Natural killer cell (primary cell): ENCODE data around the gene TFB1M. TPM values are rescaled to one million over a fixed set of nuclear protein-coding genes. Genes with fewer than 3 reads are reported as not detected.

Experiments
- ATAC-seq, 3 donors: fragments of 150-1000 bp in 2 of 3; fragments of 200-7000 bp in 1 of 3; cut with Tn5 transposase; 1 replicate in 1 of 3; 2 replicates in 2 of 3; pipeline ENCODE4 v1.10.0; 2021; ENCODE audit warnings: mild to moderate bottlenecking in 2 of 3, moderate library complexity in 2 of 3
- DNase-seq, 2 donors: peaks; one replicate each; pipeline versions ENCODE4 v3.0.0 to v3.0.0-alpha.2; 2013 to 2021; ENCODE audit warnings: mixed read lengths in 1 of 2
- H3K27ac ChIP-seq: one replicate; pipeline ENCODE4 v1.5.1; 2013; ENCODE audit warnings: mild to moderate bottlenecking, low read length
- H3K27me3 ChIP-seq: one replicate; pipeline ENCODE4 v1.6.1; 2013; ENCODE audit warnings: low read length; ENCODE audit not compliant: control insufficient read depth, insufficient read depth
- H3K36me3 ChIP-seq: one replicate; pipeline ENCODE4 v1.6.1; 2013; ENCODE audit warnings: low read length; ENCODE audit not compliant: control insufficient read depth, insufficient read depth
- H3K4me1 ChIP-seq: one replicate; pipeline ENCODE4 v1.6.1; 2013; ENCODE audit warnings: low read length; ENCODE audit not compliant: control insufficient read depth, insufficient read depth
- H3K4me3 ChIP-seq: one replicate; pipeline ENCODE4 v1.5.1; 2013; ENCODE audit warnings: low read length
- H3K9me3 ChIP-seq: one replicate; pipeline ENCODE4 v1.6.1; 2013; ENCODE audit warnings: low read length; ENCODE audit not compliant: control insufficient read depth, insufficient read depth
- H3K27ac Mint-ChIP-seq, 2 donors: one replicate each; pipeline ENCODE4 v1.8.0; 2022; ENCODE audit warnings: mild to moderate bottlenecking in 2 of 2, mixed read lengths in 2 of 2, moderate library complexity in 1 of 2
- H3K27me3 Mint-ChIP-seq, 2 donors: one replicate each; pipeline ENCODE4 v1.8.0; 2022; ENCODE audit warnings: low read depth in 2 of 2, mixed read lengths in 2 of 2
- H3K36me3 Mint-ChIP-seq: one replicate; pipeline ENCODE4 v1.8.0; 2022; ENCODE audit warnings: mixed read lengths
- H3K4me1 Mint-ChIP-seq, 2 donors: one replicate each; pipeline ENCODE4 v1.8.0; 2022; ENCODE audit warnings: mixed read lengths in 2 of 2
- H3K4me3 Mint-ChIP-seq: one replicate; pipeline ENCODE4 v1.8.0; 2022; ENCODE audit warnings: mild to moderate bottlenecking, moderate library complexity, mixed read lengths
- H3K9me3 Mint-ChIP-seq, 2 donors: one replicate each; pipeline ENCODE4 v1.8.0; 2022; ENCODE audit warnings: mixed read lengths in 2 of 2
- WGBS: methylation state at CpG from one replicate; pipeline ENCODE4 v1.1.7; 2013; ENCODE audit warnings: missing lambda C conversion rate; ENCODE audit not compliant: insufficient coverage; 5-methylcytosine and 5-hydroxymethylcytosine counted together
- intact Hi-C: fragments of 100-400 bp; cut with micrococcal nuclease; formaldehyde crosslinking; loops from one replicate; pipeline ENCODE4 v1.14.2; 2022
- total RNA-seq, 4 donors: library from RNA; stranded (reverse); fragments of 120-200 nt in 1 of 4; gene quantifications; one replicate each; pipeline versions ENCODE4 v1.2.3 to v1.2.4, GENCODE V29; 2013 to 2022
- TF ChIP-seq, protein P1 (sequence below): fragments of 200-600 bp; IDR thresholded peaks from one replicate; pipeline ENCODE4 v1.8.0; 2022; ENCODE audit warnings: antibody characterized with exemption

Gene TFB1M
- total RNA-seq, 3 donors from 2014 or later (not counting 1 experiment from before 2014, with no cell fraction given): 14.1 to 20.1 (median 17.1) TPM

DNA sequence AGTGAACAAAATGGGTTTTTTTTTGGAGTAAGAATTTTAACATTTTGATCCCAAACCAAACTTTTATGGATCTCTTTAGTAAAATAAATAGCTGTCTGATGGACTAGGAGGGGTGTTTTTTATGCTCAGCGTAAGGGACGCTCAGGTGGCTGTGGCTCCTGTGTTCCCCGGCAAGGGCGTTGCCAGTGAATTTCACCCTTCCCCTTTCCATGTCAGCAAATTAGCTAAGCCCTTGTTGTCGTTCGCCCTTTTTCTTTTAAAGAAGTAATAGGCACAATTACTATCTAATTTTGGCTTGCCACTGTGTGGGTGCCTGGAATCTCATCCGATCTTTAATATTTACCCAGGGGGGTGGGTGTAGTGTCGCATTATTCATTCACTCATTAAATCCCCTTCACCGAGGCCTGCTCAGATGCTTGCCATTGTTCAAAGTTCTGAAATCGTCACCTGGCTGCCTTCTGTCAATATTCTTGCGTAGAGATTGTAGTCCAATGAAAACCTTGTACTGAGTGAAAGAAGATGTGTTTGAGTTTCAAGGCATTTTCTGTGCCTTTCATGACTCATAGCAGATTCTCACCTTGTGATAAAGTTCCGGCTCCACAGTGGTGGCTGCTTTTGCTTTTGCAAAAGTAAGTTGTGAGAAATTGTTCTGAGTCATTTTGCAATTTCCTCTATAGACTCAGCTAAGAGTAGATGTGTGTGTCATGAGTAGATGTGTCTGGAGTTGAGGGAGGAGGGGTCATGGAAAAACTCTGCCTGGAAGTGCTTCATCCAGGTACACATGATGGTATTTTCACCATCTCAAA is 90.4 kb downstream of the TFB1M start:
- ATAC-seq (peak; percentile 48 to 85 (median 85)), DNase-seq (peak in 1 of 2 donors; percentile 52)
- peaks cover 14% of the 10 kb centered on the region for H3K4me1 ChIP-seq
- no peaks in the 10 kb centered on the region for H3K36me3 Mint-ChIP-seq
- H3K27ac ChIP-seq: peak overlapping the region; percentile 57
- H3K27me3 Mint-ChIP-seq: peaks cover 3 to 19% of the 10 kb centered on the region in 2 donors
- peaks cover 0 to 7% of the 10 kb centered on the region in 2 donors for H3K4me1 Mint-ChIP-seq
- H3K27me3 ChIP-seq: no peaks in the 10 kb centered on the region
- TF ChIP-seq, protein P1, sequence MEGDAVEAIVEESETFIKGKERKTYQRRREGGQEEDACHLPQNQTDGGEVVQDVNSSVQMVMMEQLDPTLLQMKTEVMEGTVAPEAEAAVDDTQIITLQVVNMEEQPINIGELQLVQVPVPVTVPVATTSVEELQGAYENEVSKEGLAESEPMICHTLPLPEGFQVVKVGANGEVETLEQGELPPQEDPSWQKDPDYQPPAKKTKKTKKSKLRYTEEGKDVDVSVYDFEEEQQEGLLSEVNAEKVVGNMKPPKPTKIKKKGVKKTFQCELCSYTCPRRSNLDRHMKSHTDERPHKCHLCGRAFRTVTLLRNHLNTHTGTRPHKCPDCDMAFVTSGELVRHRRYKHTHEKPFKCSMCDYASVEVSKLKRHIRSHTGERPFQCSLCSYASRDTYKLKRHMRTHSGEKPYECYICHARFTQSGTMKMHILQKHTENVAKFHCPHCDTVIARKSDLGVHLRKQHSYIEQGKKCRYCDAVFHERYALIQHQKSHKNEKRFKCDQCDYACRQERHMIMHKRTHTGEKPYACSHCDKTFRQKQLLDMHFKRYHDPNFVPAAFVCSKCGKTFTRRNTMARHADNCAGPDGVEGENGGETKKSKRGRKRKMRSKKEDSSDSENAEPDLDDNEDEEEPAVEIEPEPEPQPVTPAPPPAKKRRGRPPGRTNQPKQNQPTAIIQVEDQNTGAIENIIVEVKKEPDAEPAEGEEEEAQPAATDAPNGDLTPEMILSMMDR: no peak
- H3K27ac Mint-ChIP-seq: peak overlapping the region; percentile 53 to 75
- no peak overlapping the region for H3K4me3 Mint-ChIP-seq
- H3K9me3 Mint-ChIP-seq: no peaks in the 10 kb centered on the region
- H3K4me3 ChIP-seq: no peak overlapping the region
- intact Hi-C loops: no loop called here
- WGBS: 62% methylated on average over 10 of the region's 12 CpGs
- no peaks in the 10 kb centered on the region for H3K9me3 ChIP-seq
- H3K36me3 ChIP-seq: no peaks in the 10 kb centered on the region

DNA sequence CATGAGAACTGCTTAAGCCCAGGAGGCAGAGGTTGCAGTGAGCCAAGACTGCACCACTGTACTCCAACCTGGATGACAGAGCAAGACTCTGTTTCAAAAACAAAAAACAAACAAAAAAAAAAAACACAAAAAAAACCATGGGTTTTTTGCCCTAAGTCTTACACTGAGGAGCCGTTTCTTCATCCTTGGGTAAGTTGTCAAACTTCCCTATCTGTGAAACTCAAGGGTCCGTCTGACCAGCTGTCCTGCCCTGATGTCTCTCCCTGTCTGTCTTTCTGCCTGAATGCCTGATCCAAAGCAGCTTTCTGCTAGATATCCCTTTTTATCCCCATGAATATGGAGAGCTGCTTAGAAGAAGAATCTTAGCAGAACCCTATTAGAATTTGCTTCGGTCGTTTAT is 91.8 kb downstream of the TFB1M start:
- Mint-ChIP-seq H3K27me3 (peaks cover 3 to 19% of the 10 kb centered on the region in 2 donors), H3K4me1 (peaks cover 0 to 7% of the 10 kb centered on the region in 2 donors), H3K27ac (no peak overlapping the region), H3K9me3 (no peaks in the 10 kb centered on the region), H3K4me3 (no peak overlapping the region), H3K36me3 (no peaks in the 10 kb centered on the region)
- 93% methylated on average over 4 of the region's 4 CpGs for WGBS
- Histone ChIP-seq H3K36me3 (no peaks in the 10 kb centered on the region), H3K27me3 (no peaks in the 10 kb centered on the region), H3K4me1 (peaks cover 14% of the 10 kb centered on the region), H3K27ac (no peak overlapping the region), H3K4me3 (no peak overlapping the region), H3K9me3 (no peaks in the 10 kb centered on the region)
- ATAC-seq: no peak
- intact Hi-C loops: no loop called here
- no peak for DNase-seq
- TF ChIP-seq, protein P1: no peak

DNA sequence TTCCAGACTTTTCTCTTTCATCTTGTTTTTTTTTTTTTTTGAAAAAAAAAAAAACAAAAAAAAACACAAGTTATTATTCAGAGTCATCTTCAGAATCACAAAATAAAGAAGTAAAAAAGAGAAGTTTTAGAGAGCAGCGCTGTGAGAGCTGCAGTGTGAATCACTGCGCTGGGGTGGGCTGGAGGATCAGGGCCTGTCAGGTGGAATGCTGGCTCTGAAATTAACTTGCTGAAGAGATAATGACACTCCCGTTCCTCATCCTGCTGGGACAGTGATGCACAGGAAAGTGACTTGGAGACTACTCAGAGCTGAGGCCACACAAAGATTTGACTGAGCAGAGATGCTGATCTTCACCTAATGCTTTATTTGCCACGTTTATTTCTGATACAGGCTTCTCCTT is 93.2 kb downstream of the TFB1M start:
- intact Hi-C loops: no loop called here

More for the DNA sequence above, 93.2 kb downstream of the TFB1M start:
- H3K4me3 Mint-ChIP-seq: no peak overlapping the region
- H3K4me1 Mint-ChIP-seq: peaks cover 0 to 7% of the 10 kb centered on the region in 2 donors
- WGBS: 85% methylated on average over 4 of the region's 4 CpGs
- ATAC-seq (no peak), DNase-seq (no peak)
- no peaks in the 10 kb centered on the region for H3K9me3 ChIP-seq
- H3K36me3 Mint-ChIP-seq: no peaks in the 10 kb centered on the region
- no peaks in the 10 kb centered on the region for H3K27me3 ChIP-seq
- no peak overlapping the region for H3K27ac ChIP-seq
- peaks cover 6 to 29% of the 10 kb centered on the region in 2 donors for H3K27me3 Mint-ChIP-seq
- no peaks in the 10 kb centered on the region for H3K36me3 ChIP-seq
- TF ChIP-seq, protein P1: no peak
- H3K4me1 ChIP-seq: peaks cover 14% of the 10 kb centered on the region
- peak overlapping the region in 1 of 2 donors; percentile 10 for H3K27ac Mint-ChIP-seq
- no peaks in the 10 kb centered on the region for H3K9me3 Mint-ChIP-seq
- no peak overlapping the region for H3K4me3 ChIP-seq
